GM12892 (cell line): ENCODE measurements around the gene POLR2A.

Experiments used
- POLR2A ChIP-seq: IDR thresholded peaks from 2 replicates; pipeline ENCODE4 v1.6.1; 2011; ENCODE audit warnings: low read depth, low read length, control low read depth
- TAF1 ChIP-seq: IDR thresholded peaks from 2 replicates; pipeline ENCODE4 v1.6.1; 2011; ENCODE audit warnings: low read depth, mild to moderate bottlenecking, control low read depth, low read length, borderline replicate concordance

DNA sequence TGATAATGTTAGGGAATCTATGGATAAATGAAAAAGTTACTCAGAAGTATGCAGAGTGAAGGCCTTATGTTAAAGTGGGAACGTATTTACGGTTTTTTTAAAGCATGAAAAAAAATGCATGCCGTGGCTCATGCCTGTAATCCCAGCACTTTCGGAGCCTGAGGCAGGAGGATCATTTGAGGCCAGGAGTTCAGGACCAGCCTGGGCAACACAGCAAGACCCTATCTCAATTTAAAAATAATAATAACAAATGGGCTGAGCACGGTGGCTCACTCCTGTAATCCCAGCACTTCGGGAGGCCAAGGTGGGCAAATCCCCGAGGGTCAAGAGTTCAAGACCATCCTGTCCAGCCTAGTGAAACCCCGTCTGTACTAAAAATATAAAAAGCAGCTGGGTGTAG is 6.0 kb downstream of the POLR2A start:
- TF ChIP-seq POLR2A (no peak), TAF1 (no peak)
